Right renal cortex interstitium (tissue), 3 donors: ENCODE measurements around the gene GORASP2. TPM values are rescaled to one million over a fixed set of nuclear protein-coding genes. Genes with fewer than 3 reads are reported as not detected.

Source experiments
- DNase-seq, 3 donors: peaks; one replicate each; pipeline ENCODE4 v3.0.0-alpha.2; 2013; ENCODE audit warnings: low read depth in 3 of 3, low spot score in 2 of 3
- polyA plus RNA-seq, 3 donors: library from polyadenylated mRNA; unstranded; fragments of 120-200 nt; gene quantifications; one replicate each; pipeline ENCODE4 v1.2.1, GENCODE V29; 2013; ENCODE audit not compliant: insufficient read length in 3 of 3

Gene GORASP2
- polyA plus RNA-seq, 3 donors, result 86.1 to 92.4 (median 92.0) TPM

DNA sequence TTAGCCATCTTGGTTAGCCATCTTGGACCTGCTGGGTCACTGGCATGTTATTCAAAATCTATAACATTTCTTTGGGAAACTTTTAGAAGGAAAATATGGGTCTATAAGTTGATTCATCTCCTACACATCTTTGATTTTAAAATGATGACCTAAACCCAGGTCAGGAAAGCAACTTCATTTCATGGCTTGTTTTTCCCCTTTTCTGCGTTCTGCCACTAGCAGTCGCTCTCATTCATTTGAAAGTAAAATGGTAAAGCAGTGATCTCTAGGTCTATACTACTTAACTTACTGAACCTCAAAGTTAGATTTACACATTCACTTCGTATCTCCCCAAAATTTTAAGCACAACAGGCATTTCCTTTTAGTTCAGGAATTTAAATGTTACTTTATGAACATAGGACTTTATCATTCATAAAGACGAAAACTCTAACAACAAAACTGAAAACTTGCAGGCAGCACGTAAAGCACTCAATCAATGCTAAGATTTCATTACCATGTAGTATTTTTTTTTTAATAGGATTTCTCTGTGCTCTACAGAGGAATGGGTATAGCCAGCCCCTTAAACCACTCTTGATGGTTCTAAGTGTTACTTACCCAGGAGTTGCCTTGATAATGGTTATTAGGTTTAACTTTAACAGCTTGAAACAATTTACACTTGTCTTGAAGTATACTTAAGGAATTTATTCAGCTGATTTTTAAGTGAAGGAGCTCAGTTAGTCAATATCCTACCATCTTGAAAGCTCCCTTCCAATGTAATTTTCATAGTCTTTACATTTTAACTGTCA, 62.5 kb downstream of the GORASP2 start:
- no peak for DNase-seq

DNA sequence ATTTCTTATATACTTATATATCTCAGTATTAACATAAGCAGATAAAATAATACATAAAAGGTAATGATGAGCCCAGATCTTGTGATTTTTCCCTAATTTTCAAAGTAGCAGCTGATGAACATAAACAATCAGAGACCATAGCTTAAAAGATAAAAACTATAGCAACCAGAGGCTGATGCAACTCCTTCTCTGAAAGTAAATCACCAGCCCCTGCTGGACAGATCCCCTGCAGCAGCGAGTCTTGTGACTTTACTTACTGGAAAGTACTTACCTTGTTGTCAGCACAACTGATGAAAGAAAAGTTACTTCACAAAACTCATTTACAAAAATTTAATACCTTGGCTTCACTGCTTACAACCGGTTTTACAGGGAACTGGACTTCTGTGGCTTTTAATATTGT, 67.3 kb downstream of the GORASP2 start:
- no peak for DNase-seq

DNA sequence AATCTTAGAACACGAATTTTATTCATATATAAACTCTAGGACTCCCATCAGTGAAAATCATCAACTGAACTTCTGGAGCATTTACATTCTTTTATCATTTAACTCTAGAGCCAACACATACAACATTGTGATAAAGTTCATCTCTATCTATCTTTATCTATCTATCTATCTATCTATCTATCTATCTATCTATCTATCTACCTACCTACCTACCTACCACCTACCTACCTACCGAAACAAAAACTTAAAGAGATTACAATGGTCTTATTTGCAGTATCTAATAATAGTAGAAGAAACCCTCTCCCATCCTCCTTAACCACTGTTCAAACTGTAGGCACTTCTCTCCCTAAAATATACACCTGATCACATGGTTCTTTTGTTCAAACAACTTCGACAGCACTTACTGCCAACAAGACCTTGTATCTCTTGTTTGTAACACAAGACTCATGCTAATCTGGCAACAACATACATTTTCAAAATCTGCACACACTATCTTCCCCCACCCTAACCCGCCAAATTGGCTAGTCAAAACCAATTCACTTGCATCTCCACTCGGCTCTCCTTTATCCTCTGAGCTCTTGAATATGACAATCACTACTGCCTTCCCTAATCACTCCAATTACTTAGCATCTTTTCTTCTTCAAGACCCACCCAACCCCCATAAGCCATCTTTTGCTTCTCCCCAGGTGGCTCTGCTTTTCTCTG, 69.0 kb downstream of the GORASP2 start:
- no peak for DNase-seq

- DNase-seq, result no peak
Measured at GRCh38 chr2:170999654-171000053, 70.6 kb downstream of the GORASP2 start.

- no peak for DNase-seq
Measured at GRCh38 chr2:171004363-171004762, 75.3 kb downstream of the GORASP2 start.

GRCh38 chr2:171004833-171005232, 75.8 kb downstream of the GORASP2 start:
- DNase-seq, result no peak

GRCh38 chr2:171008550-171009205, 79.6 kb downstream of the GORASP2 start:
- no peak for DNase-seq

GRCh38 chr2:171009386-171009785, 80.3 kb downstream of the GORASP2 start:
- no peak for DNase-seq

GRCh38 chr2:171013851-171014250, 84.8 kb downstream of the GORASP2 start:
- no peak for DNase-seq

DNA sequence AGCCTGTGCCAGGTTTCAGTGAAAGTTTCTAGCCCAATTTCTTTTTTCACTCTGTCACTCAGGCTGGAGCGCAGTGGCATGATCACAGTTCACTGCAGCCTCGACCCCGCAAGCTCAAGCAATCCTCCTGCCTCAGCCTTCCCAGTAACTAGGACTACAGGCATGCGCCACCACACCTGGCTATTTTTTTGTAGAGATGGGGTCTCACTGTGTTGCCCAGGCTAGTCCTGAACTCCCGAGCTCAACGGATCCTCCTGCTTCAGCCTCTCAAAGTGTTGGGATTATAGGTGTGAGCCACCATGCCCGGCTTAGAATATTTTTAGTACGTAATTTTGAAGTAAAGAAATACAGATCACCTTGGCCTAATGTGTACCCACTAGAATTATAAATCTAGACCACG, 87.1 kb downstream of the GORASP2 start:
- DNase-seq, result no peak

Other genes with a start within 250 kb of the GORASP2 start
- gene SP5, start 213.9 kb upstream of the GORASP2 start, polyA plus RNA-seq, result under 1 TPM; 0.28 to 0.71 (median 0.38) TPM
- gene ERICH2, start 158.9 kb upstream of the GORASP2 start, polyA plus RNA-seq, result 1 to 10 TPM; 2.2 to 3.1 (median 2.7) TPM
- 1 to 10 TPM in 2 of 3 donors, under 1 TPM in 1; 0.53 to 1.2 (median 1.0) TPM for gene GAD1, start 112.4 kb upstream of the GORASP2 start, polyA plus RNA-seq
- 10 to 100 TPM; 52.4 to 61.3 (median 61.2) TPM for gene TLK1, start 231.6 kb downstream of the GORASP2 start, polyA plus RNA-seq